ENCODE measurements around the gene RTN4IP1. TPM values are rescaled to one million over a fixed set of nuclear protein-coding genes. Genes with fewer than 3 reads are reported as not detected.

Gene RTN4IP1
- polyA plus RNA-seq, 1 of the 3 experiments (the other 2 are of a cell fraction): 4.3 TPM

DNA sequence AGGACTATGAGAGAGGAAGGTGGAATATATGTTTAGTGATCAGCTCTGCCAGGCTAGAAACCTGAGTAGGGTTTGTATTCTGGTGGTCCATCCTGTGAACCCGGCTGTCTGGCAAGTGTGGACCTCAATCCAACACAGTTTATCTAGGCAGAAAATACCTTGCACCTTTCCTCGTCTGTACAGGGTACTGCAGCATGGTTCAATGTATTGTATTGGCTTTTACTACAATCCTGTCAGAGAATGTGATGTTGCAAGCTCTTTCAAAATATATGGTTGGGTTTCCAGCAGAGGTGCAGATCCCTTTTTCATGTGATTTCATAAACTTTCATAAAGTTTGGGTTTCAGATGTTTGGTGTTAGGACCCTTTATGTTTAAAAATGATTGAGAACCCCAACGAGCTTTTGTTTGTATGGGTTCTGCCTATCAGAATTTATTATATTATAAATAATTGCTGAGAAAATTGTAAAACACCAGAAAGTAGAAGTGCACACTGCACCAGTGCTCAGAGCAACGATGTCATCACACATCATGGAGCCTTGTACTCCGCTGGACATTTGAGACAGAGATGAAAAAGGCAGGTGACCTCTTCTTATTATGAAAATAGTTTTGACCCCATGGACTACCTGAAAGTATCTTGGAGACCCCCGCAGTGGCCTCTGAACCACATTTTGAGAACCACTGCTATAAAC is 106.6 kb downstream of the RTN4IP1 start:
- POLR2A ChIA-PET: no interaction called here
- peak overlapping the region in 1 of 2 experiments; percentile 4; a peak in 2 of 4 replicates for H3K4me3 ChIP-seq (ENCODE audit: low read depth in 2 of 2, low read length in 1 of 2)
- H3K27ac ChIP-seq (ENCODE audit: low read depth in 2 of 2, low read length in 1 of 2): peak overlapping the region in 1 of 2 experiments; percentile 100; a peak in 1 of 4 replicates
- H3K4me1 ChIP-seq (ENCODE audit: control insufficient read depth in 1 of 2, insufficient read depth in 2 of 2, low read depth in 1 of 2, low read length in 1 of 2): peaks cover 0 to 34% of the 10 kb centered on the region in 2 experiments
- peaks cover 57% of the 10 kb centered on the region for H3F3A ChIP-seq (replicated peaks; ENCODE audit: insufficient read depth)
- H3K27me3 ChIP-seq (ENCODE audit: insufficient read depth): no peaks in the 10 kb centered on the region
- H3K9ac ChIP-seq: peak overlapping the region; percentile 17; the same call in 1 of the 2 replicates
- peak overlapping the region; percentile 62; the same call in 1 of the 2 replicates for H3K4me2 ChIP-seq
- CTCF ChIA-PET: interaction anchor here (1.2 to 1.8 kb wide), 4 partner anchors 11 to 183 kb away, joined by 3 to 4 read pairs (median 4); no protein-coding TSS in a partner anchor
- H4K20me1 ChIP-seq (ENCODE audit: insufficient read depth): no peaks in the 10 kb centered on the region
- H3K79me2 ChIP-seq (ENCODE audit: insufficient read depth): peaks cover 75% of the 10 kb centered on the region
- H3K9me3 ChIP-seq: no peaks in the 10 kb centered on the region
- TF ChIP-seq YY1 (IDR thresholded peaks at IDR 0.05; ENCODE audit: low read depth) (no peak), RFX5 (IDR thresholded peaks at IDR 0.05; ENCODE audit: low read length) (no peak), CHD2 (IDR thresholded peaks at IDR 0.05; ENCODE audit: low read length, partially characterized antibody) (no peak), NRF1 (IDR thresholded peaks at IDR 0.05; ENCODE audit: low read depth, low read length) (no peak), TEAD4 (IDR thresholded peaks at IDR 0.05; ENCODE audit: borderline replicate concordance, insufficient read depth) (no peak), POLR2AphosphoS5 (IDR thresholded peaks at IDR 0.05; ENCODE audit: low read depth, low read length) (no peak), RXRA (IDR thresholded peaks at IDR 0.05; ENCODE audit: borderline replicate concordance, low read depth) (no peak), ELF1 (IDR thresholded peaks at IDR 0.05) (no peak), SMC3 (IDR thresholded peaks at IDR 0.05; ENCODE audit: low read depth, low read length) (no peak), TAF1 (IDR thresholded peaks at IDR 0.05; ENCODE audit: borderline replicate concordance, low read depth, low read length) (no peak), FOXJ3 (CRISPR knock-in tag; IDR thresholded peaks at IDR 0.05) (no peak), FOXM1 (IDR thresholded peaks at IDR 0.05; ENCODE audit: low read depth) (no peak), NFIC (IDR thresholded peaks at IDR 0.05; ENCODE audit: borderline replicate concordance) (no peak)
- TF ChIP-seq, protein P1, sequence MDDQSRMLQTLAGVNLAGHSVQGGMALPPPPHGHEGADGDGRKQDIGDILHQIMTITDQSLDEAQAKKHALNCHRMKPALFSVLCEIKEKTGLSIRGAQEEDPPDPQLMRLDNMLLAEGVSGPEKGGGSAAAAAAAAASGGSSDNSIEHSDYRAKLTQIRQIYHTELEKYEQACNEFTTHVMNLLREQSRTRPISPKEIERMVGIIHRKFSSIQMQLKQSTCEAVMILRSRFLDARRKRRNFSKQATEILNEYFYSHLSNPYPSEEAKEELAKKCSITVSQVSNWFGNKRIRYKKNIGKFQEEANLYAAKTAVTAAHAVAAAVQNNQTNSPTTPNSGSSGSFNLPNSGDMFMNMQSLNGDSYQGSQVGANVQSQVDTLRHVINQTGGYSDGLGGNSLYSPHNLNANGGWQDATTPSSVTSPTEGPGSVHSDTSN (IDR thresholded peaks at IDR 0.05): no peak
- TF ChIP-seq, protein P2, sequence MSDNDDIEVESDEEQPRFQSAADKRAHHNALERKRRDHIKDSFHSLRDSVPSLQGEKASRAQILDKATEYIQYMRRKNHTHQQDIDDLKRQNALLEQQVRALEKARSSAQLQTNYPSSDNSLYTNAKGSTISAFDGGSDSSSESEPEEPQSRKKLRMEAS (IDR thresholded peaks at IDR 0.05; ENCODE audit: low read depth): no peak
- TF ChIP-seq, protein P3, sequence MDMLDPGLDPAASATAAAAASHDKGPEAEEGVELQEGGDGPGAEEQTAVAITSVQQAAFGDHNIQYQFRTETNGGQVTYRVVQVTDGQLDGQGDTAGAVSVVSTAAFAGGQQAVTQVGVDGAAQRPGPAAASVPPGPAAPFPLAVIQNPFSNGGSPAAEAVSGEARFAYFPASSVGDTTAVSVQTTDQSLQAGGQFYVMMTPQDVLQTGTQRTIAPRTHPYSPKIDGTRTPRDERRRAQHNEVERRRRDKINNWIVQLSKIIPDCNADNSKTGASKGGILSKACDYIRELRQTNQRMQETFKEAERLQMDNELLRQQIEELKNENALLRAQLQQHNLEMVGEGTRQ (IDR thresholded peaks at IDR 0.05; ENCODE audit: borderline replicate concordance, low read depth, low read length): no peak
- TF ChIP-seq, protein P4, sequence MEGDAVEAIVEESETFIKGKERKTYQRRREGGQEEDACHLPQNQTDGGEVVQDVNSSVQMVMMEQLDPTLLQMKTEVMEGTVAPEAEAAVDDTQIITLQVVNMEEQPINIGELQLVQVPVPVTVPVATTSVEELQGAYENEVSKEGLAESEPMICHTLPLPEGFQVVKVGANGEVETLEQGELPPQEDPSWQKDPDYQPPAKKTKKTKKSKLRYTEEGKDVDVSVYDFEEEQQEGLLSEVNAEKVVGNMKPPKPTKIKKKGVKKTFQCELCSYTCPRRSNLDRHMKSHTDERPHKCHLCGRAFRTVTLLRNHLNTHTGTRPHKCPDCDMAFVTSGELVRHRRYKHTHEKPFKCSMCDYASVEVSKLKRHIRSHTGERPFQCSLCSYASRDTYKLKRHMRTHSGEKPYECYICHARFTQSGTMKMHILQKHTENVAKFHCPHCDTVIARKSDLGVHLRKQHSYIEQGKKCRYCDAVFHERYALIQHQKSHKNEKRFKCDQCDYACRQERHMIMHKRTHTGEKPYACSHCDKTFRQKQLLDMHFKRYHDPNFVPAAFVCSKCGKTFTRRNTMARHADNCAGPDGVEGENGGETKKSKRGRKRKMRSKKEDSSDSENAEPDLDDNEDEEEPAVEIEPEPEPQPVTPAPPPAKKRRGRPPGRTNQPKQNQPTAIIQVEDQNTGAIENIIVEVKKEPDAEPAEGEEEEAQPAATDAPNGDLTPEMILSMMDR (IDR thresholded peaks at IDR 0.05): no peak
- TF ChIP-seq, protein P5, sequence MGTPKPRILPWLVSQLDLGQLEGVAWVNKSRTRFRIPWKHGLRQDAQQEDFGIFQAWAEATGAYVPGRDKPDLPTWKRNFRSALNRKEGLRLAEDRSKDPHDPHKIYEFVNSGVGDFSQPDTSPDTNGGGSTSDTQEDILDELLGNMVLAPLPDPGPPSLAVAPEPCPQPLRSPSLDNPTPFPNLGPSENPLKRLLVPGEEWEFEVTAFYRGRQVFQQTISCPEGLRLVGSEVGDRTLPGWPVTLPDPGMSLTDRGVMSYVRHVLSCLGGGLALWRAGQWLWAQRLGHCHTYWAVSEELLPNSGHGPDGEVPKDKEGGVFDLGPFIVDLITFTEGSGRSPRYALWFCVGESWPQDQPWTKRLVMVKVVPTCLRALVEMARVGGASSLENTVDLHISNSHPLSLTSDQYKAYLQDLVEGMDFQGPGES (IDR thresholded peaks at IDR 0.05; ENCODE audit: low read depth, low read length): no peak
- no peak for DNase-seq
- no peaks in the 10 kb centered on the region for H3K9me2 ChIP-seq
- H2AFZ ChIP-seq (ENCODE audit: low read depth): no peak overlapping the region
- 62% methylated on average over 6 of the region's 6 CpGs for WGBS (ENCODE audit: low lambda C conversion rate)
- H3K36me3 ChIP-seq (replicated peaks in 1 of 2; ENCODE audit: control insufficient read depth in 1 of 2, insufficient read depth in 2 of 2, low read length in 1 of 2): peaks cover 4 to 43% of the 10 kb centered on the region in 2 experiments

Small RNA genes within 50 kb of the gene (small RNA-seq; reads per million reads assigned to genes)
- 0 reads per million in 7 experiments for gene RNU6-527P

Other genes starting within 250 kb of the RTN4IP1 start
- 5.7 and 7.6 TPM in 2 replicates for gene QRSL1, start 80 bp upstream of the RTN4IP1 start, polyA plus RNA-seq (2012; rRNA removed)

Data from SK-N-SH (cell line).